H9 (cell line): ENCODE results near the gene IQGAP2. TPM values are rescaled to one million over a fixed set of nuclear protein-coding genes. Genes with fewer than 3 reads are reported as not detected.

ENCODE experiments used
- DNase-seq: peaks from one replicate; pipeline ENCODE4 v3.0.0-alpha.2; 2017
- H2AFZ ChIP-seq: one replicate; pipeline ENCODE4 v1.6.1; 2013; ENCODE audit warnings: mild to moderate bottlenecking, low read length, control low read depth, moderate library complexity
- H2AK5ac ChIP-seq: 2 replicates; pipeline ENCODE4 v1.6.1; 2013; ENCODE audit warnings: low read length, control low read depth, mixed read lengths; ENCODE audit not compliant: insufficient read length
- H2BK120ac ChIP-seq: one replicate; pipeline ENCODE4 v1.6.1; 2013; ENCODE audit warnings: low read depth, mild to moderate bottlenecking, low read length, control low read depth, inconsistent platforms; ENCODE audit not compliant: poor library complexity, severe bottlenecking
- H2BK12ac ChIP-seq: 2 replicates; pipeline ENCODE4 v1.6.1; 2013; ENCODE audit warnings: low read length, control low read depth, mixed read lengths, low read depth; ENCODE audit not compliant: insufficient read length
- H2BK15ac ChIP-seq: 2 replicates; pipeline ENCODE4 v1.6.1; 2013; ENCODE audit warnings: low read depth, low read length, control low read depth
- H2BK20ac ChIP-seq: one replicate; pipeline ENCODE4 v1.6.1; 2013; ENCODE audit warnings: low read depth, mild to moderate bottlenecking, low read length, control low read depth, inconsistent platforms; ENCODE audit not compliant: poor library complexity, severe bottlenecking
- H2BK5ac ChIP-seq: 2 replicates; pipeline ENCODE4 v1.6.1; 2013; ENCODE audit warnings: low read length, control low read depth, mixed read lengths; ENCODE audit not compliant: insufficient read length
- H3K14ac ChIP-seq: 2 replicates; pipeline ENCODE4 v1.6.1; 2013; ENCODE audit warnings: low read length, control low read depth; ENCODE audit not compliant: insufficient read depth
- H3K18ac ChIP-seq: 2 replicates; pipeline ENCODE4 v1.6.1; 2013; ENCODE audit warnings: low read depth, mild to moderate bottlenecking, mixed read lengths, low read length, control low read depth; ENCODE audit not compliant: insufficient read length
- H3K23ac ChIP-seq: 2 replicates; pipeline ENCODE4 v1.6.1; 2013; ENCODE audit warnings: low read length, control low read depth, mixed read lengths, low read depth; ENCODE audit not compliant: insufficient read length
- H3K23me2 ChIP-seq: 2 replicates; pipeline ENCODE4 v1.6.1; 2013; ENCODE audit warnings: low read depth, mild to moderate bottlenecking, mixed read lengths, low read length, control low read depth; ENCODE audit not compliant: insufficient read length, poor library complexity, severe bottlenecking
- H3K27ac ChIP-seq: 2 replicates; pipeline ENCODE4 v1.5.1; 2013; ENCODE audit warnings: low read length, control low read depth, mixed read lengths, low read depth; ENCODE audit not compliant: insufficient read length
- H3K27me3 ChIP-seq: 2 replicates; pipeline ENCODE4 v1.6.1; 2013; ENCODE audit warnings: low read length, control low read depth, inconsistent platforms; ENCODE audit not compliant: insufficient read depth
- H3K4ac ChIP-seq: 2 replicates; pipeline ENCODE4 v1.6.1; 2013; ENCODE audit warnings: low read depth, mild to moderate bottlenecking, control low read depth, inconsistent platforms, low read length, moderate library complexity
- H3K4me1 ChIP-seq: 2 replicates; pipeline ENCODE4 v1.6.1; 2013; ENCODE audit warnings: low read length, control low read depth, inconsistent platforms; ENCODE audit not compliant: insufficient read depth
- H3K4me2 ChIP-seq: 2 replicates; pipeline ENCODE4 v1.6.1; 2013; ENCODE audit warnings: low read length, control low read depth, mixed read lengths; ENCODE audit not compliant: insufficient read length, insufficient read depth
- H3K56ac ChIP-seq: 2 replicates; pipeline ENCODE4 v1.6.1; 2013; ENCODE audit warnings: low read depth, mild to moderate bottlenecking, mixed read lengths, low read length, control low read depth; ENCODE audit not compliant: insufficient read length
- H3K79me1 ChIP-seq: 2 replicates; pipeline ENCODE4 v1.6.1; 2013; ENCODE audit warnings: low read depth, mild to moderate bottlenecking, moderate library complexity, low read length, control low read depth, inconsistent platforms; ENCODE audit not compliant: insufficient read depth, poor library complexity, severe bottlenecking
- H3K79me2 ChIP-seq: 2 replicates; pipeline ENCODE4 v1.6.1; 2013; ENCODE audit warnings: low read length, control low read depth, inconsistent platforms; ENCODE audit not compliant: insufficient read depth
- H3K9ac ChIP-seq: 2 replicates; pipeline ENCODE4 v1.6.1; 2013; ENCODE audit warnings: low read length, control low read depth, mixed read lengths; ENCODE audit not compliant: insufficient read length; ENCODE audit errors: extremely low read depth
- H3K9me3 ChIP-seq: one replicate; pipeline ENCODE4 v1.6.1; 2013; ENCODE audit warnings: low read depth, low read length, inconsistent platforms; ENCODE audit not compliant: control insufficient read depth
- H3T11ph ChIP-seq: one replicate; pipeline ENCODE4 v1.6.1; 2013; ENCODE audit warnings: mild to moderate bottlenecking, low read length, control low read depth, inconsistent platforms
- H4K20me1 ChIP-seq: one replicate; pipeline ENCODE4 v1.6.1; 2013; ENCODE audit not compliant: control insufficient read depth, insufficient read length, insufficient read depth
- H4K5ac ChIP-seq: 2 replicates; pipeline ENCODE4 v1.6.1; 2013; ENCODE audit warnings: low read depth, mild to moderate bottlenecking, mixed read lengths, low read length, control low read depth; ENCODE audit not compliant: insufficient read length
- H4K8ac ChIP-seq: replicated peaks from 2 replicates; pipeline ENCODE4 v1.6.1; 2013; ENCODE audit warnings: low read length, control low read depth, mixed read lengths, low read depth; ENCODE audit not compliant: insufficient read length
- H4K91ac ChIP-seq: 2 replicates; pipeline ENCODE4 v1.6.1; 2013; ENCODE audit warnings: low read depth, mild to moderate bottlenecking, moderate library complexity, mixed read lengths, low read length, control low read depth; ENCODE audit not compliant: insufficient read length
- H3K27ac Mint-ChIP-seq, 3 experiments: 2 replicates in 2 of 3; 3 replicates in 1 of 3; pipeline ENCODE4 v1.8.0; 2020 to 2021; ENCODE audit warnings: mixed read lengths in 3 of 3, mild to moderate bottlenecking in 1 of 3, moderate library complexity in 1 of 3
- H3K27me3 Mint-ChIP-seq: 2 replicates; pipeline ENCODE4 v1.8.0; 2021; ENCODE audit warnings: low read depth, mild to moderate bottlenecking, moderate library complexity, mixed read lengths
- H3K36me3 Mint-ChIP-seq, 3 experiments: 2 replicates in 2 of 3; 3 replicates in 1 of 3; pipeline ENCODE4 v1.8.0; 2020 to 2021; ENCODE audit warnings: low read depth in 3 of 3, mixed read lengths in 3 of 3; ENCODE audit not compliant: insufficient read depth in 1 of 3
- H3K4me1 Mint-ChIP-seq, 2 experiments: 2 replicates each; pipeline ENCODE4 v1.8.0; 2020; ENCODE audit warnings: mixed read lengths in 2 of 2
- H3K4me3 Mint-ChIP-seq, 2 experiments: 2 replicates in 1 of 2; 3 replicates in 1 of 2; pipeline ENCODE4 v1.8.0; 2020 to 2021; ENCODE audit warnings: mild to moderate bottlenecking in 2 of 2, mixed read lengths in 2 of 2, moderate library complexity in 1 of 2
- H3K9me3 Mint-ChIP-seq, 2 experiments: 2 replicates in 1 of 2; 3 replicates in 1 of 2; pipeline ENCODE4 v1.8.0; 2020; ENCODE audit warnings: mild to moderate bottlenecking in 2 of 2, mixed read lengths in 2 of 2, moderate library complexity in 1 of 2
- CTCF ChIP-seq: fragments of 200-600 bp; sonication (generic); conservative IDR thresholded peaks from 3 replicates; pipeline ENCODE4 v1.8.0; 2021; ENCODE audit warnings: antibody characterized with exemption, mild to moderate bottlenecking
- whole genome bisulfite sequencing: extraction: QIAGEN DNeasy Blood & Tissue Kit; methylation state at CpG from one replicate; pipeline ENCODE4 v1.1.7; 2013; ENCODE audit warnings: missing lambda C conversion rate, low lambda C conversion rate, mixed read lengths; ENCODE audit not compliant: insufficient read length; ENCODE audit errors: extremely low coverage; 5-methylcytosine and 5-hydroxymethylcytosine counted together
- total RNA-seq: library from RNA; stranded (reverse); gene quantifications from 2 replicates; pipeline ENCODE4 v1.2.1, GENCODE V29; 2021

Gene IQGAP2
- total RNA-seq, 1 experiment from 2014 or later: 22.5 TPM

- no peak overlapping the region for H3K18ac ChIP-seq
- no peak overlapping the region for H4K91ac ChIP-seq
- H3K9ac ChIP-seq: no peak overlapping the region
- DNase-seq: no peak
- H3K23me2 ChIP-seq: no peaks in the 10 kb centered on the region
- WGBS: no CpG with 5 or more reads among the region's 12 CpGs
- H3K4me2 ChIP-seq: no peak overlapping the region
- no peak overlapping the region for H2AFZ ChIP-seq
- peaks cover 2% of the 10 kb centered on the region for H4K20me1 ChIP-seq
- H3K56ac ChIP-seq: no peak overlapping the region
- Mint-ChIP-seq H3K27ac (no peak overlapping the region; a peak in 1 of 7 replicates), H3K4me3 (no peak overlapping the region), H3K27me3 (no peaks in the 10 kb centered on the region), H3K9me3 (peaks cover 8 to 11% of the 10 kb centered on the region in 2 experiments), H3K36me3 (peaks cover 13 to 18% (median 17%) of the 10 kb centered on the region in 3 experiments; a peak in 6 of 7 replicates), H3K4me1 (peaks cover 8 to 12% of the 10 kb centered on the region in 2 experiments)
- no peak overlapping the region for H2BK5ac ChIP-seq
- H3K27me3 ChIP-seq: no peaks in the 10 kb centered on the region
- H3K4me1 ChIP-seq: peaks cover 3% of the 10 kb centered on the region
- H3T11ph ChIP-seq: no peak overlapping the region
- no peak for TF ChIP-seq CTCF
- H2BK20ac ChIP-seq: no peak overlapping the region
- no peak overlapping the region for H2BK15ac ChIP-seq
- no peak overlapping the region for H2AK5ac ChIP-seq
- H3K79me1 ChIP-seq: no peaks in the 10 kb centered on the region
- no peak overlapping the region for H3K4ac ChIP-seq
- no peak overlapping the region for H3K14ac ChIP-seq
- no peak overlapping the region for H2BK12ac ChIP-seq
- no peaks in the 10 kb centered on the region; the same call in 1 of the 2 replicates for H3K79me2 ChIP-seq
- H4K8ac ChIP-seq: no peak overlapping the region
- H3K9me3 ChIP-seq: no peaks in the 10 kb centered on the region
- no peak overlapping the region for H4K5ac ChIP-seq
- no peak overlapping the region for H3K23ac ChIP-seq
- H2BK120ac ChIP-seq: no peak overlapping the region
- H3K27ac ChIP-seq: no peak overlapping the region
Observed at GRCh38 chr5:76468635-76469425, 65.7 kb downstream of the IQGAP2 start.
